Adrenal gland (tissue), 5 donors: ENCODE data around the gene SATB1.

Source experiments
- POLR2A ChIP-seq, 2 donors: fragments of 450-650 bp; IDR thresholded peaks; one replicate each; pipeline ENCODE4 v1.6.1; 2017; ENCODE audit warnings: antibody characterized with exemption in 2 of 2, mild to moderate bottlenecking in 2 of 2, moderate library complexity in 1 of 2
- TF ChIP-seq, protein P1 (sequence below), 6 experiments: fragments of 450-650 bp in 4 of 6; fragments of 200-600 bp in 2 of 6; sonication (generic) in 1 of 6; IDR thresholded peaks; 1 replicate in 5 of 6; 2 replicates in 1 of 6; pipeline versions ENCODE4 v1.5.1 to v1.8.0; 2016 to 2021; ENCODE audit warnings: antibody characterized with exemption in 6 of 6, mild to moderate bottlenecking in 2 of 6, moderate library complexity in 1 of 6
- donor health status: DM: no; HTN: no; CAD: no.

DNA sequence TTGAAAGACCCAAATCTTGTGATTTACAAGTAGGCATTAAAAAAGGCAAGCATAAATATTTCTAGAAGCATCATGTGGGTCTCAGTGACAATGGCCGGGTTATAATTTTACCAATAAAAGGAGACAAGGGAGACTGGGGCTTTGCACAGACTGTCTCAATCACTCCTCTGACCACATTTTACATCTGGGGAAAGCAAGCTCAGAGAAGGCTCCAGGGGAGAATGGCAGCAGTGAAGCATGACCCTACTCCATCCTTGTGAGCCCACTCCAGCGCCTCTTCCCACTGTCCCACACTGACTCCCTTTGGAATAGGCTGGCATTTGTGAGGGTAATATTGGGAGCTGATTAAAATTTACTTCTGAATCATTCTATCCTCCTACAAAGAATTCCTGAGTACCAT, 61.8 kb downstream of the SATB1 start:
- TF ChIP-seq, protein P1, sequence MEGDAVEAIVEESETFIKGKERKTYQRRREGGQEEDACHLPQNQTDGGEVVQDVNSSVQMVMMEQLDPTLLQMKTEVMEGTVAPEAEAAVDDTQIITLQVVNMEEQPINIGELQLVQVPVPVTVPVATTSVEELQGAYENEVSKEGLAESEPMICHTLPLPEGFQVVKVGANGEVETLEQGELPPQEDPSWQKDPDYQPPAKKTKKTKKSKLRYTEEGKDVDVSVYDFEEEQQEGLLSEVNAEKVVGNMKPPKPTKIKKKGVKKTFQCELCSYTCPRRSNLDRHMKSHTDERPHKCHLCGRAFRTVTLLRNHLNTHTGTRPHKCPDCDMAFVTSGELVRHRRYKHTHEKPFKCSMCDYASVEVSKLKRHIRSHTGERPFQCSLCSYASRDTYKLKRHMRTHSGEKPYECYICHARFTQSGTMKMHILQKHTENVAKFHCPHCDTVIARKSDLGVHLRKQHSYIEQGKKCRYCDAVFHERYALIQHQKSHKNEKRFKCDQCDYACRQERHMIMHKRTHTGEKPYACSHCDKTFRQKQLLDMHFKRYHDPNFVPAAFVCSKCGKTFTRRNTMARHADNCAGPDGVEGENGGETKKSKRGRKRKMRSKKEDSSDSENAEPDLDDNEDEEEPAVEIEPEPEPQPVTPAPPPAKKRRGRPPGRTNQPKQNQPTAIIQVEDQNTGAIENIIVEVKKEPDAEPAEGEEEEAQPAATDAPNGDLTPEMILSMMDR (IDR thresholded peaks at IDR 0.05): no peak
- no peak for TF ChIP-seq POLR2A (IDR thresholded peaks at IDR 0.05)
